Activated CD4-positive, alpha-beta T cell treated with anti-CD3 and anti-CD28 coated beads, Interleukin-2, Interleukin-6, amounts not matched to agents 100 ng/mL and 50 ng/mL, durations not matched to agents 16 hours and 8 hours (primary cell): ENCODE results near the gene PIEZO2.

Source experiments
- DNase-seq: peaks from one replicate; pipeline ENCODE4 v3.0.0-alpha.2; 2020

Gene PIEZO2

GRCh38 chr18:10838553-10838952 lies 310.8 kb downstream of the PIEZO2 start:
- DNase-seq, result no peak

GRCh38 chr18:10834128-10834815 lies 315.1 kb downstream of the PIEZO2 start:
- no peak for DNase-seq

- DNase-seq, result no peak
Observed at GRCh38 chr18:10833656-10834055, 315.7 kb downstream of the PIEZO2 start.

GRCh38 chr18:10826400-10826799 lies 323.0 kb downstream of the PIEZO2 start:
- DNase-seq, result no peak

- no peak for DNase-seq
Observed at GRCh38 chr18:10822456-10822855, 326.9 kb downstream of the PIEZO2 start.

- no peak for DNase-seq
Observed at GRCh38 chr18:10820681-10821080, 328.7 kb downstream of the PIEZO2 start.

GRCh38 chr18:10814336-10814735 lies 335.0 kb downstream of the PIEZO2 start:
- DNase-seq, result no peak

GRCh38 chr18:10805587-10806118 lies 343.7 kb downstream of the PIEZO2 start:
- no peak for DNase-seq

GRCh38 chr18:10804126-10804525 lies 345.2 kb downstream of the PIEZO2 start:
- no peak for DNase-seq

- no peak for DNase-seq
Observed at GRCh38 chr18:10798727-10799550, 350.4 kb downstream of the PIEZO2 start.

GRCh38 chr18:10797896-10798295 lies 351.5 kb downstream of the PIEZO2 start:
- no peak for DNase-seq

- DNase-seq, result no peak
Observed at GRCh38 chr18:10794771-10795170, 354.6 kb downstream of the PIEZO2 start.

- DNase-seq, result no peak
Observed at GRCh38 chr18:10793730-10794370, 355.5 kb downstream of the PIEZO2 start.

GRCh38 chr18:10792181-10792580 lies 357.2 kb downstream of the PIEZO2 start:
- DNase-seq, result no peak

GRCh38 chr18:10791169-10791831 lies 358.1 kb downstream of the PIEZO2 start:
- no peak for DNase-seq

- no peak for DNase-seq
Observed at GRCh38 chr18:10789180-10789579, 360.2 kb downstream of the PIEZO2 start.

- peak; percentile 93 for DNase-seq
Observed at GRCh38 chr18:10787293-10787901, 362.0 kb downstream of the PIEZO2 start.

GRCh38 chr18:10785798-10786197 lies 363.6 kb downstream of the PIEZO2 start:
- no peak for DNase-seq

GRCh38 chr18:10784596-10785202 lies 364.7 kb downstream of the PIEZO2 start:
- DNase-seq, result no peak

- no peak for DNase-seq
Observed at GRCh38 chr18:10783941-10784340, 365.4 kb downstream of the PIEZO2 start.

- no peak for DNase-seq
Observed at GRCh38 chr18:10776493-10776892, 372.9 kb downstream of the PIEZO2 start.

GRCh38 chr18:10775026-10775425 lies 374.3 kb downstream of the PIEZO2 start:
- no peak for DNase-seq
